Rectal smooth muscle tissue (tissue), 1 donor: ENCODE measurements around the gene LOXL1.
A peak's percentile ranks its signal among the peaks of the same experiment; 100 is the strongest.

ENCODE experiments used
- H3K27ac ChIP-seq: one replicate; pipeline ENCODE4 v1.7.0; 2013; ENCODE audit warnings: low read depth, low read length, inconsistent platforms
- H3K27me3 ChIP-seq: one replicate; pipeline ENCODE4 v1.7.0; 2013; ENCODE audit warnings: low read length; ENCODE audit not compliant: control insufficient read depth, insufficient read depth
- H3K36me3 ChIP-seq: one replicate; pipeline ENCODE4 v1.7.0; 2013; ENCODE audit warnings: low read length; ENCODE audit not compliant: control insufficient read depth, insufficient read depth
- H3K4me1 ChIP-seq: one replicate; pipeline ENCODE4 v1.7.0; 2013; ENCODE audit warnings: low read length; ENCODE audit not compliant: control insufficient read depth, insufficient read depth
- H3K4me3 ChIP-seq: one replicate; pipeline ENCODE4 v1.7.0; 2013; ENCODE audit warnings: low read length
- H3K9ac ChIP-seq: one replicate; pipeline ENCODE4 v1.7.0; 2013; ENCODE audit warnings: low read length

Gene LOXL1

DNA sequence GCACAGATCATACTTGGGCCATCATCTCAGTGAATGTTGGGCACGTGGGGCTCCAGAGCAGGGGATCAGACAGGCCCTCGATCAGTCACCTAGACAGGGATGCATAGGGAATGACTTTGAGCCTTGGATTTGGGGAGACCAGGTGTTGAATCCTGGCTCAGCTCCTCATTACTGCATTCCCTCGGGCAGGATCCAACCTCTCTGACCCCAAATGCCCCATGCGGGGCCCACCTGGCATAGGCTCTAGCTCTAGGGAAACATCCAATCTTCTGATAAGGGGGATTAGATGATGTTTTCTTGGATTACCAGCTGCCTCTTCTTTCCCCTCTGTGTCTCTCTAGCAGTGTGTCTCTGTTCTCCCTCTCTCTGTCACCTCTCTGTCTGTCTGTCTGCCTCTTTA, 22.7 kb downstream of the LOXL1 start:
- H3K4me3 ChIP-seq: no peak overlapping the region
- no peaks in the 10 kb centered on the region for H3K27me3 ChIP-seq
- no peaks in the 10 kb centered on the region for H3K36me3 ChIP-seq
- H3K4me1 ChIP-seq: peaks cover 12% of the 10 kb centered on the region
- no peak overlapping the region for H3K27ac ChIP-seq
- no peak overlapping the region for H3K9ac ChIP-seq

DNA sequence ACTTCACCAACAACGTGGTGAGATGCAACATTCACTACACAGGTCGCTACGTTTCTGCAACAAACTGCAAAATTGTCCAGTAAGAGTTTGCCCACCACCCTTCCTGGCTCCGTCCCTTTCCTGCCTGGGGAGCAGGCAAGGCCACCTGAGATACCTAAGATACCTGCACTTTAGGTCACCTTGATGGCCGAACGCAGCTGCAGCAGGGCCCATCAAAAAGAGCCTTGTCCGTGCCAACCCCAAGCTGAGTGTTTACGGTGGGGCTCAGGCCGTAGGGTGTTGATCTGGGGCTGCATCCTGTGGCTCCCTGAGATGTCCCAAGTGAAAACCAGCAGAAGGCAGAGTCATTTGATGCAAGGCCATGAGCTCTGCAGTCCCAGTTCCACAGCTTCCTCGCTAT, 23.2 kb downstream of the LOXL1 start:
- H3K4me3 ChIP-seq: no peak overlapping the region
- H3K9ac ChIP-seq: no peak overlapping the region
- H3K36me3 ChIP-seq: no peaks in the 10 kb centered on the region
- H3K4me1 ChIP-seq: peaks cover 12% of the 10 kb centered on the region
- H3K27me3 ChIP-seq: no peaks in the 10 kb centered on the region
- H3K27ac ChIP-seq: no peak overlapping the region

DNA sequence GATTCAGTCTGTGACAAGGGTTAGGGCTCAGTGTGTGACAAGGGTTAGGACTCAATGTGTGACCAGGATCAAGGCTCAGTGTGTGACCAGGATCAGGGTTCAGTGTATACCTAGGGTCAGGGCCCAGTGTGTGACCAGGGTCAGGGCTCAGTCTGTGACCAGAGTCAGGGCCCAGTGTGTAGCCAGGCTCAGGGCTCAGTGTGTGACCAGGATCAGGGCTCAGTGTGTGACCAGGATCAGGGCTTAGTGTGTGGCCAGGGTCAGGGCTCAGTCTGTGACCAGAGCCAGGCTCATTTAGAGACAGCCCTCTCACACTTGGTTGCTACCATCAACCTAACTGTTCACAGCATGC, 24.2 kb downstream of the LOXL1 start:
- H3K27ac ChIP-seq: peak overlapping the region; percentile 71
- no peak overlapping the region for H3K9ac ChIP-seq
- no peaks in the 10 kb centered on the region for H3K27me3 ChIP-seq
- no peak overlapping the region for H3K4me3 ChIP-seq
- H3K4me1 ChIP-seq: peaks cover 12% of the 10 kb centered on the region
- no peaks in the 10 kb centered on the region for H3K36me3 ChIP-seq

DNA sequence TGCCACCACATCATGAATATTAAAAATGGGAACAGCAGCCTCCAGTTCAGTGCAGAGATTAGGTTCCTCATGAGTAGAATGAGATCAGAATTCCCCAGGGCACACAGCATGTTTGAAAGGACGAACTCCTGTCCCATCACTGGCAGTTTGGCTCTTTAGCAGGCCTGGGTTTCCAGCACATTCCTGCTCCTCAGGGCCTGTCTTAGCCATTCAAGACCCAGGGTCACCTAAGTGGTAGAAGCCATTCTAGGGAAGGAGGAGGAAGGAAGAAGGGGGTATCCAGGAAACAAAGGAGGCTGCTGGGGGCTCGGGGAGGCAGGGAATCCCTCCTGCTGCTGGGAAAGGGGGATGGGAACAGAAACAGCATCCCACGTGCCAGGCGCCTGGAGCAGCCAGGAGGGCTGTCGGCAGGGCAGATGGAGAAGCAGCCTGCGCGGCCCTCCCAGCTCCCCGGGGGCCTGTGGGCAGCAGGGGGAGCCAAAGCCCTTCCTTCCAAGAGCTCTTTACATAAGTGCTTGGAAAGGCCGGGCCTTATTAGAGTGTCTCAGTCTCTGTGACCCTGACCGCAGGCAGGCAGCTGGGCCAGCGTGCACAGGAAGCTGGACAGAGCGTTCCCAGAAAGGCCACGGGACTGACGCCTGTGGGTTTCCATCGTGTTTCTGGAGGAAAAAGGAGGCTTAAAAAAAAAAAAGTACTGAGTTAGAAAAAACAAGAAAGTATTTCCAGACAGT, 24.7 kb downstream of the LOXL1 start:
- Histone ChIP-seq H3K27me3 (no peaks in the 10 kb centered on the region), H3K27ac (peak overlapping the region; percentile 96), H3K36me3 (no peaks in the 10 kb centered on the region), H3K4me1 (peaks cover 12% of the 10 kb centered on the region), H3K9ac (no peak overlapping the region), H3K4me3 (no peak overlapping the region)

DNA sequence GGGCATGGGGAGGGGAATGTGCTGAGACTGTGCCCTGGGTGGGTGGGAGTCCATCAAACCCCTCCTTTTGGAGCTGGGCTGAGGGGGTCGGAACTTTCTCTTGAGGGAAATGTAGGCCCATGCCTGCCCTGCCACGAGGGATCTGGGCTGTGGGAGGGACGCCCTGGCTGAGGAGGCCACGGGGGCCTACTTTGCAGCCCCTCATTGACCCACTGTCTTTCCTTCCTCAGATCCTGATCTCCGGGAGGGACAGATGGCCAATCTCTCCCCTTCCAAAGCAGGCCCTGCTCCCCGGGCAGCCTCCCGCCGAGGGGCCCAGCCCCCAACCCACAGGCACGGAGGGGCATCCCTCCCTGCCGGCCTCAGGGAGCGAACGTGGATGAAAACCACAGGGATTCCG, 25.3 kb downstream of the LOXL1 start:
- peak overlapping the region; percentile 96 for H3K27ac ChIP-seq
- no peak overlapping the region for H3K4me3 ChIP-seq
- H3K27me3 ChIP-seq: no peaks in the 10 kb centered on the region
- H3K36me3 ChIP-seq: no peaks in the 10 kb centered on the region
- H3K4me1 ChIP-seq: peaks cover 12% of the 10 kb centered on the region
- peak overlapping the region; percentile 51 for H3K9ac ChIP-seq

DNA sequence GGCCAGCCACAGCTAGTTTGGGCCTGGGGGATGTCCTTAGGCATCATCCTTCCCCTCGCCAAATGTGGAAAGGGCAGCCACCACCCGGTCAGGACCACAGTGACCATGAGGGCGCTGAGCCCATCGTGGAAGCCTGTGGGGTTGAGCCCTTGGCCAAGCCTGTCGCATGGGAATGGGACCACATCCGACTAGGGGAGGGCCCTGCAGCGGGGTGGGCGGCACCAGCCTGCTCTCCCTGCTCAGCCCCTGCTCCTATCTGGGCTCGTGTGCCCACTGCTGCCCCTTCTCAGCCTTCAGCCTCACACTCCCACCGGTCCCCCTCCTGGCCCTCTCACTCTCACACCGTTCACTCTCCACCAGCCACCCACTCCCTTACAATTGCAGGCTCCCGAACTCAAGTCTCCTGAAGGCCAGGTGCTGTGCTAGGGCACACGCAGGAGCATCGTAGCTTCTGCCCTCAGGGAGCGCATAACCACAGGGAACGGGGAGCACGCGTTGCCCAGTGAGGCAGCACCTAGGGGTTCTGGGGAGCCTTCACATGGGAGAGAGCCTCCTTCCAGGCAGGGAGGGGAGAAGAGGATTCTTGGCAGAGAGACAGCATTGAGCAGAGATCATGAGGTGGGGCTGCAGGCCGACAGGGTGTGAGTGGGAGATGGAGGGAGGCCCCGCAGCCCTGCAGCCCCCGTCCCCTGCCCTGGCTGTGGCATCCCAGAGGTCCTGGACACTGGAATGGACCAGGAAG, 26.1 kb downstream of the LOXL1 start:
- H3K27me3 ChIP-seq: peaks cover 2% of the 10 kb centered on the region
- H3K27ac ChIP-seq: peak overlapping the region; percentile 96
- no peak overlapping the region for H3K4me3 ChIP-seq
- H3K4me1 ChIP-seq: peaks cover 12% of the 10 kb centered on the region
- no peaks in the 10 kb centered on the region for H3K36me3 ChIP-seq
- no peak overlapping the region for H3K9ac ChIP-seq

DNA sequence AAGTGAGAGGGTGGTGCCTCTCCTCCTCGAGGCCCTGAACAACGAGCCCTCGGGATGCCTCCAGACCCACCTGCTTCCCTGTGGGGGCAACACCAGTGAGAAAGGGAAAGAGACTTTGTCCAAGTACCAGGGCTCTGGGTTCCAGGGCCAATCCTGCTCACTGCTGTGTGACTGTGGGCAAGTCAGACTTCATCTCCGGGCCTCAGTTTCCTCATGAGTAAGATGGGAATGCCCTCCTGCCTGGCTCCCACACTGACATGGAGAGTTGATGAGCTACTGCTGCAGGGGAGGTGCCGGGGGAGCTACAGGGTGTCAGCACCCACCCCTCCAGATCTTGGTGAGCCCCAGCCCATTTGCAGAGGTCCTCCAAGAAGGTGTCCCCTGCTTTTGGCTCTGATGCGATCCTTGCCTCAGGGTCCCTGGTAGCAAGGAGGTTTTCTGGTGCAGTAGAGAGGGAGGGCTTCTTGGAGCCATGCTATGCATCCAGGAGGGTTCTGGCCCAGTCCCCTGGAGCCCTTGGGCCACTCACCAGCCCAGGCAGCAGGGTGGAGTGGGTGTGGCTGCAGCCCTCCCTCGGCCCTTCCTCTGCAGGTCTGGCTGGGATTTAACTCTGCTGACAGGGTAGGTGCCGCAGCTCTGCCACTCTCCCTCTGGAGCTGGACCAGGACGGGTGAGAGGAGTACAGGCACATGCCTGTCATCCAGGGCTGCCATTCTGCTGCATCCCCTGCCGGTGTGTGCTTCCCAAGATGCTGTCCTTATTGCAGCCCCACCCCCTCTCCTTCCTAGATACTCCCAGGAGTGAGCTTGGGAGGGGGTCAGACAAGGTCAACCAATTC, 26.9 kb downstream of the LOXL1 start:
- H3K4me1 ChIP-seq: peaks cover 12% of the 10 kb centered on the region
- no peak overlapping the region for H3K9ac ChIP-seq
- H3K27me3 ChIP-seq: peaks cover 2% of the 10 kb centered on the region
- no peaks in the 10 kb centered on the region for H3K36me3 ChIP-seq
- H3K4me3 ChIP-seq: no peak overlapping the region
- no peak overlapping the region for H3K27ac ChIP-seq

DNA sequence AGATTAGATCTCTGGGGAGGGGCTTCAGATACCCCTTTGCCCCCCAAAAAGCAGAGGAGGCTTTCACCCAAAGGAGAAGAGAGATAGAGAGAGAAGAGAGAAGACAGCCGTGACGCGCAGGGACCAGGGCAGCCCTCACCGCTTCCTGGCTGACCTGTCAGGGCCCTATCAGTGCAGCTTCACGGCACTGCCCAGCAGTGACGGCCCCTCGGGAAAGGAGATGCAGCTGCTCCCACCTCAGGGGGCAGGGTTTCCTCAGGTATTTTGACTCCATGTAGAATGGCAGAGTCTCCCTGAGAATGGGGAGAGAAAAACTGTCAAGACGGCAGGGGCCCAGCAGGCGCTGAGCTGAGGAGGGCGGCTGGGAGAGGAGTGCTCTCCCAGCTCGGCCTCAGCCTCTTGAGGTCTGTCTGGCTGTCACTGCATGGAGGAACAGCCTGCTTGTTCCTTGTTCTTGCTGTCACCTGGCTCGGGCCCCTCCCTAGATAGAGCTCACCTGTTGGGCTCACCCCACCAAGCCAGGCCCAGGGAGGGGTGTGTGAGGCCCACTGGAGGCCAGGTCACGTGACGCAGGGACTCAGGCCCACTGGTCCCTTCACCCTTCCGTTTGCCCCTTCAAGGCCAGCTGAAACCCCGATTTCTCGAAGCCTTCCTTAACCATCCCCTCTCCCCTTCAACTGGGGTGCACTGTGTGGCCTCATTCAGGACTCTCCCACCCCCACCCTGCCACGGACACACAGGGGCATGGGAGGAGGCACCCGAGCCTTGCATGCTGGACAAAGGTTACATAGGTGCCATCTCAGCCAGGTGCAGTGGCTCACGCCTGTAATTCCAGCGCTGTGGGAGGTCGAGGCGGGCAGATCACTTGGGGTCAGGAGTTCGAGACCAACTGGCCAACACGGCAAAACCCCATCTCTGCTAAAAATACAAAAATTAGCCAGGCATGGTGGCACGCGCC, 28.2 kb downstream of the LOXL1 start:
- Histone ChIP-seq H3K4me3 (no peak overlapping the region), H3K4me1 (peaks cover 12% of the 10 kb centered on the region), H3K27me3 (peaks cover 2% of the 10 kb centered on the region), H3K36me3 (no peaks in the 10 kb centered on the region), H3K9ac (no peak overlapping the region), H3K27ac (no peak overlapping the region)

DNA sequence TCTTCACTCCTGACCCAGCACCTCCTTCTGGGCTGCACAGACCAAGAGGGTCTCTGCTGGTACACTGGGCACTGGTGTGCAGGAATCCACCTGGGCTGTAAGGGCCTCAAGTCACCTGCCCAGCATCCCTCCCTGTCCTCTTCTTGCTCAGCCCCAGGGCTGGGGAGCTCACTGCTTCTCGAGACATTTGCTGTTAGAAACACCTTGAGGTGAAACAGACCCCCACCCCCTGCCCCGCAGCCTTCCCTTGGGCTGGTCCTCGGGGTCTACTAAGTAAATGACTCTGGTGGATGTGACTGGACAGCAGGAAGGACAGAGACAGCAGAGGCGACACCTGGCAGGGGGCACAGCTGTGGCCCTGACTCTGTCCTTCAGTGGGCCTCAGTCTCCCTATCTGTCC, 29.1 kb downstream of the LOXL1 start:
- Histone ChIP-seq H3K27me3 (peaks cover 2% of the 10 kb centered on the region), H3K4me1 (peaks cover 12% of the 10 kb centered on the region), H3K4me3 (no peak overlapping the region), H3K36me3 (no peaks in the 10 kb centered on the region), H3K27ac (no peak overlapping the region), H3K9ac (no peak overlapping the region)

DNA sequence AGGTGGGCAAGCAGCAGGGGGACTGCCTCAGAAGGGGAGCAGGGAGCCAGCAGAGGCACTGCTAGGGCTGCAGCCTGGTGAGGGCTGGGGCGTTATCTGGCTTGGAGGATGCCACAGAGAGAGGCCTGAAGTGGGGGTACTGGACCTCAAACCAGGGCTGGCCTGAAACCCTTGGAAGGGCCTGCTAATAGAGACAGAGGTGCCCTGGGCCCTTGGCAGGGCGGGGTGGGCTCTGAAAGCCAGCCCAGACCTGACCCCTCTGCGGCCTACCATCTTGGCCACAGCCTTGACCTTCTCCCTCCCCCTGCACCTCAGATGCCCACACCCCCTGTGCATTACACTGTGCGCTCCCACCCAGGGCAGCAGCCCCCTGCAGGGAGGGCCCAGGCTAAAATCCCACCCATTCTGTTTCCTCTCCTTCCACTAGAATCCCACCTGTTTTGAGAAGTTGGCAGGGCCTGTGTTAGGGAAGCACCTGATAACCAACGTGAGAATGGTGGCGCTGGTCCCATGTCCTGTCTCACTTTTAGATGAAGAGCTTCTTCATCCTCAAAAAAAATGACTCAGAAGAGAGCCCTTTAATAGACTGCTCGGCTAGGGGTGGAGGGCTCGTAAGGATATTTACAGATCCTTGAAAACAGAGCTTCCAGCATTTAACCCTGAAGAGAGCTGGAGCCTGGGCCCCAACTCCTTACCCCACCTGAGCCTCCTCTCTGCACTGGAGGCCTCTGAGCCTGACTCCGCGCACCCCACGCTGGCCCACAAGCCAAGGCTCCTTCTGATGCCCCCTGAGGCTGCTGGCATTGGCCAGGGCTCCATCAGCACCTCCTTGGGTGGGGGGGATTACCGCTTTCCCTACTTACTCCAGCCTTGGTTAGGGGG, 29.8 kb downstream of the LOXL1 start:
- no peak overlapping the region for H3K27ac ChIP-seq
- no peaks in the 10 kb centered on the region for H3K36me3 ChIP-seq
- peaks cover 7% of the 10 kb centered on the region for H3K4me1 ChIP-seq
- no peak overlapping the region for H3K4me3 ChIP-seq
- H3K9ac ChIP-seq: no peak overlapping the region
- peaks cover 2% of the 10 kb centered on the region for H3K27me3 ChIP-seq

DNA sequence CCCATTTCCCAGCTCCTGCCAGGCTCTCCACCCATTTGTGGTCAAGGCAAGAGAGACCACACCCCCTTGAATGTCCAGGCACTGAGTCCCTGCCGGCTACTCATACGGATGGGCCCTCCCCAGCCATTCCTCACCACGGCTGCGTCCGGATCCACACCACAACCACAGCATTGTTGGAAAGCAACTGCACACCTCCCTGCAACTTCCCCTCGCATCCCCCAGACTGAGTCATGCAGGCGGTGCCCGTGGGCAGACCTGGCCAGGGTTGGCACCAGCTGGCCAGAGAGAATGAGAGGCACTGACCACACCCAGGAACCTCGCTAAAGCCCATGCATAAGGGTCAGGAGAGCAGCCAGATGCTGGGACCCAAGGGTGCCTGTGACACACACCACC, 30.5 kb downstream of the LOXL1 start:
- H3K4me3 ChIP-seq: no peak overlapping the region
- H3K27me3 ChIP-seq: peaks cover 2% of the 10 kb centered on the region
- no peak overlapping the region for H3K9ac ChIP-seq
- no peak overlapping the region for H3K27ac ChIP-seq
- H3K4me1 ChIP-seq: peaks cover 2% of the 10 kb centered on the region
- H3K36me3 ChIP-seq: no peaks in the 10 kb centered on the region
